CD4-positive, alpha-beta T cell treated with Interleukin-4 for 4 hours (primary cell): Measurements from ENCODE around the gene HSD17B14.
"Not testable (repeated sequence)": the region's sequence is repeated elsewhere in the genome, so short reads cannot be mapped to it uniquely, and the experiment has no call there.

Experiments
- DNase-seq: peaks from one replicate; pipeline ENCODE4 v3.0.0-alpha.2; 2020

The HSD17B14 gene

DNA sequence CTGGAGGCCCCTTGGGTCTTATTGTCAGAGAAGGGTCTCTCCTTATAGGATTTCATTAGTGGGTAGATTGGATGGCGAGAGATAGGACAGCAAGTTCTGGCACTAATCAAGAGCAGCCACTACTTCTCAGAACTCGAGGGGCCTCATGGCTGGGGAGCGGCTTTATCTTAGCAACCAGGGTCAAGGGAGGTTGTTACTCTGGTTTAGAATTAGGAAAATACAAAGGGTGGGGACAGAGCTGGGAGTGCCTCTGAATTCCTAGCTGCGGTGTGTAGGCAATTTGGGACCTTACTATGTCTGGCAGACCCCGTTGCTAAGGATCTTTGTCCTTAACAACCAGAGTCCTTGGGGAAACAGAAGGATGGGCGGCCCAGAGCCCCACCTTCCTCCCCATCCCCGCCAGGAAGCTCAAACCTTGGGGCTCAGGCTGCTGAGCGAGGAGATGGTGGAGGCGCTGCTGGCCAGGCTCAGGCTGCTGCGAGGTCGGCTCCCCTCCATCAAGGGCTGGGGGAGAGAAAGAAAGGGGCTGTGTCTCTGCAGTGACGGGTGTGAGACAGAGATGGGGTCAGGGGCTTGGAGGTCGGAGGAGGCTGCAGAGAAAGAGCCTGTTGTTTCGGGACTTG lies 30.9 kb upstream of the HSD17B14 start:
- DNase-seq, result no peak

DNA sequence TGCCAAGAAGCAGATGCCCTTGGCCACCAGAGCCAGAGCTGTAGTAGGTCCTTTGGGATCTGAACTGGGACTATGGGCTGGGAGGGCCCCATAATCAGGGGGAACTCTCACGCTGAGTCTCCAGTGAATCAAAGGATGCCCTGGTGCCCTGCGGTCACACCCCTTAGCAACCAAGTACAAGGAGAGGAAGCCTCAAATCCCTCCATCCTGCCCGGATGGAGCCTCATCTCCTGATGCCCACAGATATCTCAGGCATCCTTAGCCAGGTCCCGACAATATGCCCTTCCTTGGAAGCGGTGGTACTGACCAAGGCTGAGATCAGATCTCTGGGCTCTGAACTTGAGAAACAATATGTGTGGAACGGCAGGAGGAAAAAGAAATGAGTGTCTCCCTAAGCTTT lies 30.4 kb upstream of the HSD17B14 start:
- DNase-seq, result no peak

DNA sequence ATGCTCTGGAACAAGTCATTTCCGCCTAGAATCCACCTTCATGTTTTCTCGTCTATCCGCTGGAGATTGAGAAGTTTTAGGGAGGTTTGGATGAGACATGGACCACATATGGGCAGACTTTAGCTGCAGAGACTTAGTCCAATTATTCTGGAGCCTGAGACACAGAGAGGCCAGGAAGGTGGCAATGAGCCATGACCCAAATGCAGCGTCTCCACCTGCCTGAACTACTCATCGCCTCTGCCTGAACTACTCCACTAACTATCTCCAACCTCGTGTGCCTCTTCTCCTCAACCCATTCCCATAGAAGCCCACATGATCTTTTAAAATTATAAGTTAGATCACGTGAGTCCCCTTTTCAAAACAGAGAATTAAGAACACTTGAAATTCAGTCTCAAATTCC lies 26.5 kb upstream of the HSD17B14 start:
- no peak for DNase-seq

DNA sequence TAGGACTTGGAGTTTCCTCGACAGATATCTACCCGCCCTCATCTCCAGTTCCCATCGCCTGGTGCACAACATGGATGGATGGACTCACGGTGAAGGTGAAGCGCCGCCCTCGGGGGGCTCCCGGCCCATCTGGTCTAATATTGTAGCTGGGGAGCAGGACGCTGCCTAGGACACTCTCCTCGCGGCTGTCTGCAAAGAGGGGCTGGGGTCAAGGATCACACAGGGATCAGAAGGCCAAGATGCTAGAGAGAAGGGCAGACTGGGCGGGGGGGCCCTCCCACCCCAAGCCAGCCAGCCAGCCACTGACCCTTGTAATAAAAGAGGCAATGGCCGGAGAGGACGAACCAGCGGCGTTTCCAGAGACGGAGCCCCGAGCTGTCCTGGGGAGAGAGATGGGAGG lies 25.0 kb upstream of the HSD17B14 start:
- no peak for DNase-seq

DNA sequence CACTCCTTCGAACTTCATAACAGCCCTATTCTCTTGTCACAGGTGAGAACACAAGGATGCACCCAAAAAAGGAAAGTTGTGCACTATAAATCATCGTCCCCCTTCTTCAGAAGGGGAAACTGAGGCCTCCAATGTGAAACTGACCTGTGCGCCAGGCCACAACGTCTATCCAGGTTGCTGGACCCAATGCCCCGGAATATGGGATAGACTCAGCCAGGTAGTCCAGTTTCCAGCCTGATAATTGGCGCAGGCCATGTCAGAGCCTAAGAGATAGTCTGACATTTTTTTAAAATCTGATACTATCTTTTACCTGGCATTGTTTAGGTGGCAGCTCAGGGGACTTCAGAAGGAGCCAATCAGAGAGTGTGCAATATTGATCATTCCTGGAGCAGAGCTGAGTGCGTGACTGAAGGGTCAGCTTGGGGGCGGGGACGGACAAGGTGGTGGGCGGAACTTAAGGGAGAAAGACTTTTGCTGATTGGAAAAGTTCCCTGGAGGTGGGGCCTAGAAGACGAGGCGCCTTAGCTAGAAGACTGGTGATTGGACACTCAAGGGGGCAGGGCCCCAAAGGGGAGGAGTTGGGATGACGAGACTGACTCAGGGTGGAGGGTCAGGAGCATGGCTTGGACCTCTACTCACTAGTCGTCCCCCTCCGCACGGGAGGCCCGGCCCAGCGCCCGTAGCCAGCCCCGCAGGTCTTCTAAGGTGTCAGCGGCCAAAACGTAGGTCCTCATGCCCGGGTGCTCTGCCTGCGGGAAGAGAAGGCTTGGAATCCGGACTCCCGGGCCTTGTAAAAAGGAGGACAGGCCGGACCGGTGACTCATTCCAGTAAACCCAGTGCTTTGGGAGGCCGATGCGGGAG lies 23.7 kb upstream of the HSD17B14 start:
- DNase-seq, result no peak

DNA sequence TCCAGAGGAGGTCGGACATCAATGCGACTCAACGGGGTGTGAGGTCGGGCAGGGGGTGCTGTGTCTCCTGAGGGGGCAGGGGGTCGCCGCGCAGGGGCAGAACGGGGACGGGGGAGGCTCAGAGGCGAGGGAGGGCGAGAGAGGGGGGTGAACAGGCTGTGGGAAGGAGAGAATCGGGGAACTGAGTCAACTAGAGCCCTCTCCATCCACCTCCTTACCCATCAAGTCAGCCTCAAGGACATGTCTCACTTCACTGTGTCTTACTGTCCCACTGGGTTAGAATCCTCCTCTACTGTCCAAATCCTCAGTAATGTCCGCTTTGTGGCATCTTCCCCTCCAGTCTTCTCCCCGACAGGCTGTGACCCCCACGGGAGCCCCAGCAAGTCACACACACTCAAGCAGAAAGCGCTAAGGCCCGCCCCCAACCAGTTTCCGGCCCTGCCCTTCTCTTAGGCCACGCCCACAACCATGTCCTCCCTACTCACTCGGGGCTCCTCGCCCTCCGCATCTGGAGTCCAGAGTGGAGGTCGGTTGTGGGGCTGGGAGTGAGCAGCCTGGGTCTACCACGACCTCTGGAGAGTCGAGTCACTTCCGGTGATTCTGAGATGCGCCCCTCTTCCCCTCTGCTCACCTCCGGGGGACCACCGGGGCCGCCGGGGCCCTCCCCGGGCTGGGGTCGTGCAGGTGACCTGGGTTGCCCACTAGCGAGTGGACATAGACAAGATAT lies 22.9 kb upstream of the HSD17B14 start:
- peak; percentile 80 for DNase-seq

DNA sequence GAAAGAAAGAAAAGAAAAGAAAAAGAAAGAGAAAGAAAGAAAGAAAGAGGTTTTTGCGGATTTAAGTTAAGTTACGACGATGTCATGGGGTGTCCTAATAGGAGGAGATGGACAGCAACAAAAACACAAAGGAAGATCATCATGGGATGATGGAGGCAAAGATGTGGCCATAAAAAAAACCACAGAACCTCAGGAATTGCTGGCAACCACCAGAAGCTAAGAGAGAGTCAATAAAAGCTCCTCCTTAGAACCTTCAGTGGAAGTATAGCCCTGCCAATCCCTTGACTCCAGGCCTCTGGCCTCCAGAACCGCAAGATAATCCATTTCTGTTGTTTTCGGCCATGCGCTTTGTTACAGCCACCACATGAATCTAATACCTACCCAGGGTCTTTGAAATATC lies 20.6 kb upstream of the HSD17B14 start:
- no peak for DNase-seq

DNA sequence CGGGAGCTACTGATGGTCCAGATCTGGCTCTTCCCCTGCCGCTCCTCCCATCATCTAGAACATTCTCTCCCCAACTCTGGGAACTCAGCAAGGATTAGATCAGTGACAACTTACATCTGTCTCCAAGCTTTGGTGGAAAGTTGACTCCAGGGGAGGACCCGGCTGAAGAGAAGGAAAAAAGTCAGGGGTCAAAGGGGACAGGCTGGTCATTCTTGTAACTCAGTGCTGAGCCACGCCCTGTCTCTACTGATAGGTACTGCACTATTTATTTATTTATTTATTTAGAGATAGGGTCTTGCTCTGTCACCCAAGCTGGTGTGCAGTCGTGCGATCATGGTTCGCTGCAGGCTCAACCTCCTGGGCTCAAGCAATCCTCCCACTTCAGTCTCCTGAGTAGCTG lies 17.8 kb upstream of the HSD17B14 start:
- no peak for DNase-seq

DNA sequence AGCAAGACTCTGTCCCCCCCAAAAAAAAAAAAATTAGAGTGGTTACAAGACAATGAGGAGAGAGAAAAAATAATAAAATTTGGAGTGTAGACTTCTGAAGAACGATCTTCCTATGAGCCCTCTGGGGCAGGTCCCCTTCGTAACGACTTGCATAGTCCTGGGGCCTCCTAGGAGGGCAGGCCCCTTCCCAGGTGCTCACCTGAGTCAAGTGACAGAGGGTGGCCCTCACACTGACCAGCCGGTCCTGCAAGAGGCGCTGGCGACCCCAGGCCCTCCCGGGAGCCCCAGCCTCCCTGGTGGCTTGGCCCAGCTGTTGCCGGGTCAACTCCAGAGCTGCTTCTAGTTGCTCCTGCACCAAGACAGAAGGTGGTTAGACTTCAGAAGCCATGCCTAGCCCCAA lies 17.2 kb upstream of the HSD17B14 start:
- no peak for DNase-seq

DNA sequence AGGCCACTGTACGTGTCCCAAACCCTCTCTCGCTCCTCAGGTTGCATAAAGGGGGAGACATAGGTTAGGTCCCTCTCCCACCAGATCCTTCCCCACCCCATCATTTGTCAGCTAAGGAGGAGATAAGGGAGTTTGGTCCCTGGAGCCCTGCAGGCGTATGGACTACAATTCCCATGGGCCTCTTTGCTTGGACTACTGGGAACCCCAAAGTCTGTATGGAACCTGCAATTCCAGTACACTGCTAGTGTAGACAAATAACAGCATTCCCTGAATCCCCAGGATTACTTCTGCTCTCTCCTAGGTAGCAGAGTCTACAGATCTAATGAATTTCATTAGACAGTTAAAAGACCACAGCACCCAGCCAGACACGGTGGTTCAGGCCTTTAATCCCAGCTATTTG lies 16.0 kb upstream of the HSD17B14 start:
- DNase-seq, result no peak

DNA sequence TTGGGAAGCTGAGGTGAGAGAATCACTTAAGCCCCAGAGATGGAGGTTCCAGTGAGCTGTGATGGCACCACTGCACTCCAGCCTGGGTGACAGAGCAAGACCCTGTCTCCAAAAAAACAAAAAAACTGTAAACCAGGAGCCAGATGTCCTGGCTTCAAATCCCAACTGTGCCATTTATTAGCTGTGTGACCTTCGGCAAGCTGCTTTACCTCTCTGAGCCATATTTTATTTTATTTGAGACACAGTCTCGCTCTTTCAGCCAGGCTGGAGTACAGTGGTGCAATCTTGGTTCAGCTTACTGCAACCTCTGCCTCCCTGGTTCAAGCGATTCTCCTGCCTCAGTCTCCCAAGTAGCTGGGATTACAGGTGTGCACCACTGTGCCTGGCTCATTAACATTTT lies 10.4 kb upstream of the HSD17B14 start:
- DNase-seq, result not testable (repeated sequence)

DNA sequence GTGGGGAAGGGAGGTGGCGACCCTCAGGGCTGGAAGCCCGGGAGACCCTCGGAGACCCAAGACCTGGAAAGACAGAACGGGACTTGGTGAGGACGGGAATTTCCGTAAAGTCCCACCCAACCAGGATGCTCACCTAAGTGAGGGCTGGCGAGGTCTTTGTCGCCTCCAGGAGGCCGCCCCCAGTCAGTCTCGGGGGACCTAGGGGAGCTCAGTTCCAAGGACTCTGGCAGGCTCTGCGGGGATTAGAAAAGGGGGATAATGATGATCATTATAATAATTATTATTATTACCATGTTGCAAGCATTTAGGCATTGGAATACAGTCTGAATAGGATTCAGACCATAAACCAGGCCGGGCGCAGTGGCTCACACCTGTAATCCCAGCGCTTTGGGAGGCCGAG lies 9.1 kb upstream of the HSD17B14 start:
- DNase-seq, result no peak

DNA sequence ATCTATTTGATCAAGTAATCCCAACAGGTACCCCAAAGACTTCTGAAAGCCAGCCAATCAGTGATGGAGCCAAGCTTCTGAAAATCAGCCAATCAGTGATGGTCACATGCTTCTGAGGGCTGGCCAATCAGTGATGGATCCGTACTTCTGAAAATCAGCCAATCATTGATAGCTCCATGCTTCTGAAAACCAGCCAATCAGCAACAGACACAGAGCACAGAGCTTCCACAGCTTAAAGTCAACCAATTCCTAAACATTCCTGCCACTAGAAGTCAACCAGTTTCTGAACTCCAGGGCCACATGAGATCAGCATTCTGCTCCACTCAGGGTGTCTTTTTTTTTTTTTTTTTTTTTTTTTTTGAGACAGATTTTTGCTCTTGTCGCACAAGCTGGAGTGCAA lies 8.2 kb upstream of the HSD17B14 start:
- DNase-seq, result no peak

DNA sequence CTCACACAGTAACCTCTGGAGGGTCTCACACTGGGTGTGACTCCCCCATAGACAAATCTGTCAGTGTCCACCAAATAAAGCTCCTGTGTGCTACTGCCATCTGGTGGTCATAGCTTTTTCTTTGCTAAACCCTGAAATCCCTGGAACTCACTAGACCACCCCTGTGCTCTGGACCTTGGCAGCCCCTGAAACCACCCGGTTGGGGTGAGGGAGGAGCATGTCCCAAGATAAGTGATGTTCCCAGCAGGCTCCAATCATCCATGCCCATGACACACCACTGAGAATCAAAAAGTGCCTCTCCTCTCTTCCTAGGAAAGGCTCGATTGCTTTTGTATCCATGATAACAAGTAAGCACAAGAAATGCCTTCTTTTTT lies 6.5 kb upstream of the HSD17B14 start:
- DNase-seq, result peak; percentile 56

DNA sequence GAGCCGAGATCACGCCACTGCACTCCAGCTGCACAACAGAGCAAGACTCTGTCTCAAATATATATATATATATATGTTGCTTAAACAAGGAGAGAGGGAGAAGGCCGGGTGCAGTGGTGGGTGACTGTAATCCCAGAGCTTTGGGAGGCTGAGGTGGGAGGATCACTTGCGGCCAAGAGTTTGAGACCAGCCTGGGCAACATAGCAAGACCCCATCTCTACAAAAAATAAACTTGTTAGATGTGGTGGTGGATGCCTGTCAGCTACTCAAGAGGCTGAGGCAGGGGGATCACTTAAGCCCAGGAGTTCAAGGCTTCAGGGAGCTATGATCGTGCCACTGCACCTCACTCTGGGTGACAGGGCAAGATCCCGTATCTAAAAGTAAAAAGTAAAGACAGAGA lies 5.3 kb upstream of the HSD17B14 start:
- no peak for DNase-seq

DNA sequence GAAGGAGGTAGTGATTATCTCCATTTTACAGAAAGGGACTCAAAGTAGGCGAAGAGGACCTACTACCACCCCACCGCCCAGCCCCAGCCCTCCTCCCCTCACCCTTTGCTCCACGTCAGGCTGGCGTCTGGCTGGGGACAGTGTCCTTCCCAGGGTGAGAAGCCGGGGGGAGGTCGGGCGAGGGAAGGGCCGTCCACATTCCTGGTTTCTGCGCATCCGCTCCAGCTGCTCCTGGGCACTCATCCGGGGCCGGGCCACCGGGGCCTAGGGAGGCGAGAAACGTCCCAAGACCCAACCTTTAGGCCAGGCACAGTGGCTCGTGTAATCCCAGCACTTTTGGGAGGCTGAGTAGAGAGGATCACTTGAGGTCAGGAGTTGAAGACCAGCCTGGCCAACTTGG lies 4.8 kb upstream of the HSD17B14 start:
- DNase-seq, result no peak

DNA sequence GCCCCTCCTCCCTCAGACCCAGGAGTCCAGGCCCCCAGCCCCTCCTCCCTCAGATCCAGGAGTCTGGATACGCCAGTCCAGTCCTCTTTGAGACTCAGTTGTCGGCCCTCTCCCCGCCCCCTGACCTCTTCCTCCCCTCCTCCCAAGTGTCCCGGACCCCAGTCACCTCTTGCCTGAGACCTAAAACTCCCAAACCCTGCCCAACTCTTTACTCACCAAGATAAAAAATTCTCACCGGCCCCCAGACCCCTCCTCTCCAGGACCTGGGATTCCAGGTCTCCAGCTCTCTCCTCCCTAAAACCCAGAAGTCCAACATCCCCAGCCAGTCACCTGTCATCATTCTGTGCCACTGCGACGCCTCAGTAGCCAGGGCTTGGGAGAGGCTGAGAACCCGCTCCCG lies 1.4 kb upstream of the HSD17B14 start:
- DNase-seq, result no peak

DNA sequence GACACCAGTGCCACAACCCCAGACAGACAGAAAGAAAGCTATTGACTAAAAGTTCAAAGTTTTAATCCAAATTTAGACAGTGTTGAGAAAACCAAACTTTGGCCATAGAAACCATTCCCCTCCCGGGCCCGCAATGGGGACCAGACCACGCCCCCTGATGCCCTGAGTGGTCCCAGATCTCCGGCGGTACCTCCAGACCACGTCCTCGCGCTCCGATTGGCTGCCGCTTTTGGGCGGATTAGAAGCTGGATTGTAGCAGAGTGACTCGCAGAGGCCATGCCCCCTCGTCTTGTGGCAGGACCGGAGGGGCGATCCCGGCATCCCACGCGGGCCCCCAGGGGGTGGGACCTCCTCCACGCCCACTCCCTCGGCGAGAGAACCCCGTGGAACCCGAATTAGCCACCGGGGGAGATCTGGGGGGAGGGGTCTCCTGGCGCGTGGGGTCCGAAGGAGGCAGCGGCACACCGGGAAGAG lies 797 bp upstream of the HSD17B14 start:
- peak; percentile 76 for DNase-seq

DNA sequence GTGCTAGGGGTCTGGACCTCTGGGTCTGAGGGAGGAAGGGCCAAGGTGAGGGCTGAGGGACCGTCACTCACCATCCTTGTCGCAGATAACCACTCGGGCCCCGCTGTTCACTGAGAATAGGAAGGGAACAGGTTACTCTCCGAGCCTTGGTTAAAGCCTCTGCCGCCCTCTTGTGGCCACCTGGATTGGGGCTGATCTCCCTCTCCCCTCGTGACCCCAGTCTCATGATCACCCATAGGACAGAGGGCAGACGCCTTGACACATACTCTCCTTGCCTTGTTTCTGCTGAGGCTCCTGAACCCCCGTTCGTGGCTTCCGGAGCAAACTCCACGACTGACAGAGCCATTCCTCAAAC lies 580 bp downstream of the HSD17B14 start:
- DNase-seq, result peak; percentile 91

DNA sequence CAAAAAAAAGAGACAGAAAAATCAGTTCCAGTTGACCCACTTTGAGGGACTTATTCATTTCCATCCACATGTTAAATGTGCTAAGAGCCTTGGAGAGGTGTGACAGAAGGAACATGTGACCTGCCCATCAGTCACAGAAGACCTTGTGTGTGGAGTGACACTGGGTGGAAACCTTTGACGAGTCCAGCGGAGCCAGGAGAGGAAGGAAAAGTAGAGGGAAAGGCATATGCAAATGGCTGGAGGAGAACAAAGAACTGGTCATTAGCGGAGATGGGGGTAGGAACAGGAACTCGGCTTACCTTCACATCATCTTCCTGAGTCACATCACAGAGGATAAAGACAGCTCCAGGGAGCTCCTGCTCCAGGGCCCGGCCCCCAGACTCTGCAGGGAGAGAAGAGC lies 2.3 kb downstream of the HSD17B14 start:
- DNase-seq, result no peak

DNA sequence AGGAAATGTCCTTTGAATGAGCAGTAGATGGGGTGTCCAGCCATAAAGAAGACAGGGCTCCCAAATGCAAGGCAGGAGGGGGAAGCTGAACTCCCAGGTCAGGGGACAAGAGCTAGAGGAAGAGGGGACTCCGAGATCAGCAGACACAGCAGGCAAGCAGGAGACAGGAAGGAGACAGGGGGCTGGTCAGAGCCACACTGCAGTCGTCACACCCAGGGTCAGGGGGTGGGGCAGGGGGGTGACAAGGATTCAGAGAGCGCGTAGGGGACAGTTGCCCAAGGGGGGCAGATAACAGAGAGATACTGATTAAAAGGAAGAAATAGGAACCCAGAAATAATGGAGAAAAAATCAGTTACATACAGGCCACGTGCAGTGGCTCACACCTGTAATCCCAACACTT lies 3.2 kb downstream of the HSD17B14 start:
- no peak for DNase-seq

DNA sequence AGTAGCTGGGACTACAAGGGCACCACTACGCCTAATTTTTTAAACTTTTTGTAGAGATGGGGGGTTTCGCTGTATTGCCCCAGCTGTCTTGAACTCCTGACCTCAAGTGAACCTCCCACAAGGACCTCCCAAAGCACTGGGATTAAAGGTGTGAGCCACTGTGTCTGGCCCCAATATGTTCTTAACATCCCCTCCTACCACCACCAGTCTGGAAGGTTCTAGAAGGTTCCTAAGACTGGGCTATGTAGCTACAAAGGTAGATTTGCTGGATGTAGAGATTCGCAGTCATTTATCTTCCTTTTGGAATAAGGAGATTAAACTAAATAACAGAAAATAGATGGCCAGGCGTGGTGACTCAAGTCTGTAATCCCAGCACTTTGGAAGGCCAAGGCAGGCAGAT lies 5.3 kb downstream of the HSD17B14 start:
- DNase-seq, result no peak

DNA sequence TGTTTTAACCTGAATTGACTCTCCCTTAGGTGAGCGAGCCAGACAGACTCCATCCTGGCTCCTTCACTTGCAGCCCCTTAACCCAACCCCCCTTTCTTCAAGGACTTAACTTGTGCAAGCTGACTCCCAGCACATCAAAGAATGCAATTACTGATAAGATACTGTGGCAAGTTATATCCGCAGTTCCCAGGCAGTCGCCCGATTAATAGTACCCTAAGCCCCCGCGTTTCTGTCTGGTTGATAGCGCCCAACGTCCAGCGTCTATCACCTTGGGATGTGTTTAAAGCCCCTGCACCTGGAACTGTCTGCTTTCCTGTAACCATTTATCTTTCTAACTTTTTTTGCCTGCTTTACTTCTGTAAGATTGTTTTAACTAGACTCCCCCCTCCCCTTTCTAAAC lies 6.2 kb downstream of the HSD17B14 start:
- DNase-seq, result no peak

DNA sequence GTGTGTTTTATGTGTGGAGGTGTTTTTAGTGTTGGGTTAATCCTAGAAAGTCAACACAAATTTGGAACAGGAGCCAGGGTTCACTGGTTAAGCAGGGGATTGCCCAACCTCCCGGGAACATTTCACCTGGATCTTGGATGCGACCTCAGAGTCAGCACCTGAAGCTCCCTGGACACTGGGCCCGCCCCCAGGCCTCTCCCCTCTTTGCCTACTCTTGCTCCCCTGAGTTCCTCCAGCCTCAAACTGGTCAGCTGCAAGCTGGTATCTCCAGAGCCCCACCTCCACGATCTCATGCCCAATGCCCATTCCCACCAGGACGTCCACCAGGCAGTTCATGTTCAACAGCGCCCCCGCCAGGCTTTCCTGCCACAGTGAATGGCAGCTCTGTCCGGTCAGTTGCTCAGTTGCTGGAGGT lies 9.7 kb downstream of the HSD17B14 start:
- no peak for DNase-seq
